Stimulated activated naive CD4-positive, alpha-beta T cell (primary cell): ENCODE measurements around the gene CD40.
A peak's percentile ranks its signal among the peaks of the same experiment; 100 is the strongest.

Experiments used
- DNase-seq, 6 experiments: peaks; one replicate each; lab custom pipeline; 2025; lab: John Stamatoyannopoulos, UW

Gene CD40

GRCh38 chr20:46122516-46123481 is 4.7 kb downstream of the CD40 start:
- DNase-seq, result no peak

GRCh38 chr20:46123482-46124245 is 5.5 kb downstream of the CD40 start:
- no peak for DNase-seq

- DNase-seq, result no peak
Measured at GRCh38 chr20:46126440-46127056, 8.4 kb downstream of the CD40 start.

GRCh38 chr20:46127396-46128010 is 9.4 kb downstream of the CD40 start:
- DNase-seq, result no peak

- DNase-seq, result no peak
Measured at GRCh38 chr20:46128310-46129151, 10.4 kb downstream of the CD40 start.

- no peak for DNase-seq
Measured at GRCh38 chr20:46129955-46130481, 11.9 kb downstream of the CD40 start.

- DNase-seq, result no peak
Measured at GRCh38 chr20:46130534-46130933, 12.4 kb downstream of the CD40 start.

GRCh38 chr20:46131396-46131795 is 13.3 kb downstream of the CD40 start:
- no peak for DNase-seq

- peak in 5 of 6 experiments; percentile 16 to 41 (median 24) for DNase-seq
Measured at GRCh38 chr20:46132705-46133120, 14.6 kb downstream of the CD40 start.

- DNase-seq, result no peak
Measured at GRCh38 chr20:46133886-46134654, 16.0 kb downstream of the CD40 start.

- no peak for DNase-seq
Measured at GRCh38 chr20:46134716-46135115, 16.6 kb downstream of the CD40 start.

- DNase-seq, result no peak
Measured at GRCh38 chr20:46135856-46136633, 17.9 kb downstream of the CD40 start.

GRCh38 chr20:46137816-46138215 is 19.7 kb downstream of the CD40 start:
- no peak for DNase-seq

GRCh38 chr20:46139266-46139889 is 21.3 kb downstream of the CD40 start:
- DNase-seq, result no peak

GRCh38 chr20:46139908-46140482 is 21.9 kb downstream of the CD40 start:
- DNase-seq, result no peak

- no peak for DNase-seq
Measured at GRCh38 chr20:46142124-46142523, 24.0 kb downstream of the CD40 start.

GRCh38 chr20:46144432-46145025 is 26.4 kb downstream of the CD40 start:
- DNase-seq, result no peak

- no peak for DNase-seq
Measured at GRCh38 chr20:46145713-46146112, 27.6 kb downstream of the CD40 start.
